HG02870 (cell line): ENCODE measurements around the gene NPTXR.

ENCODE experiments used
- ATAC-seq: cut with Tn5 transposase; IDR thresholded peaks from one replicate; pipeline ENCODE4 v1.9.1; 2021; ENCODE audit warnings: mild to moderate bottlenecking, moderate library complexity; ENCODE audit not compliant: unreplicated experiment

NPTXR gene

GRCh38 chr22:38799265-38800002, 44.4 kb downstream of the NPTXR start:
- no peak for ATAC-seq

- no peak for ATAC-seq
Observed at GRCh38 chr22:38798496-38798895, 45.3 kb downstream of the NPTXR start.

DNA sequence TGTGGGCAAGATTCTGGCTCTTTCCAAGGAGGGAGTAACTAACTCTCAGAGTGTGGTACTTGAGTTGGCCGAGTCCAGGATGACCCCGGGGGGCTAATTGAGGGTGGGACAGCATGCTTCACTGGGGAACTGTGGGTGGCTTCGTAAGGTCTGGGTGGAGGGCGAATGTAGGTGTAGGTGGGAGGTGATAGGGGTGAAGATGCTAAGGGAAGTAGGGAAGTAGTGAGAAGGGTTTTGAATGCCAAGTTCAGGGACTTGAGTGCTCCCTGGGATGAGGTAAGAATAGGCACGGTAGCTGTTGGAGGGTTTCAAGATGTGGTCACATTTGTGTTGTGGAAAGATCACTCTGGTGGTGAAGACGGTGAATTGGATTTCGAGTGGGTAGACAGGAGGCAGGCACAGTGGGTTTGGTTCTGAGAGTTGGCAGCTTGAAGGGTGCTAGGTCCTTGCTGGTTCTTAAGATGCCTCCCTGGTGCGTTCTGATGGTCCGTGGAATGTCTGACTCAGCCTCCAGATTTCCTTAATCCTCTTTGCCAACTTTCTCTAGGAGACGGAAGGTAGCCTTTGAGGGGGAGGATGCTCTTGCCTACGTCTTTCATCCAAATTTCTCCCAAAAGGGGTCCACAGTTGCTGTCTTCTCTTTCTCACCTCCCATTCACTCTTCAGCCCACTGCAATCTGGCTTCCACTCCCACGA, 47.4 kb downstream of the NPTXR start:
- ATAC-seq, result no peak

- no peak for ATAC-seq
Observed at GRCh38 chr22:38795569-38795968, 48.3 kb downstream of the NPTXR start.

DNA sequence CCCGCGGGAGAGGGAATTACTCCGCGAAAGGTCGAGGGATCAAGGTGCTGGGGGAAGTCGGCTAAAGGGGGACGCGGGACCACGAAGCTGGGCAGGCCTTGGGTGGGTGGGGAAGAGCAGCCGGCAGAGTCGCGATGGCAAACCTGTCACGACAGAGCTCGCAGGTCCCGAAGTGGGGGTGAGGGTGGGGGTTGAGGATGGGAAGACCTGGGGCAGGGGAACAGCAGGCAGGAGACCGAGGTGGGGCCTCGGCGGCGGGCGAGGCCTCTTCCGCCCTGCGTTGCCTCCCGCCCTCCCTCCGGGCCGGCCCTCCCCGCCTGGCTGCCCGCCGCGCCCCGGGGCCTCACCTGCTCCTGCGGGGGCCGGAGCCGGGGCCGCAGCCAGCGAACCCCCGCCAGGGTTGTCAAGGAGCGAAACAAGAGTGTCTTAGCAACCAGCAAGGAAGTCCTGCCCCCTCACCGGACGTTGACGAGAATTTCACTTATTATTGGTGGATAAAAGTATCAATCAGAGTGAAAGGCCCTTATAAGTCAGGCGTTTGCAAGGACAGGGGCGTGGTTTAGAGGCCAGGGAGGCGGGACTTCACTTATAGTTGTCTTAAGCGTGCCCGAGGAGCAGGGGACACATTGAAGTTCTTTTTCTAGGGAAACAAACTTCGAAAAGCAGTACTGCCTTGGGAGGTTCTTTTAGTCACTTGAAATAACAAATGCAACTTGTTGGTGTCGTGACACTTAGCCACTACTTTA, 49.9 kb downstream of the NPTXR start, which contains the start of gene DNAL4:
TSS of gene DNAL4 (minus strand) at position 423 of the 746 bp plus-strand sequence. CDS start 11,412 bp downstream, outside the sequence.
- peak; percentile 98 for ATAC-seq

- no peak for ATAC-seq
Observed at GRCh38 chr22:38793317-38793716, 50.5 kb downstream of the NPTXR start.

DNA sequence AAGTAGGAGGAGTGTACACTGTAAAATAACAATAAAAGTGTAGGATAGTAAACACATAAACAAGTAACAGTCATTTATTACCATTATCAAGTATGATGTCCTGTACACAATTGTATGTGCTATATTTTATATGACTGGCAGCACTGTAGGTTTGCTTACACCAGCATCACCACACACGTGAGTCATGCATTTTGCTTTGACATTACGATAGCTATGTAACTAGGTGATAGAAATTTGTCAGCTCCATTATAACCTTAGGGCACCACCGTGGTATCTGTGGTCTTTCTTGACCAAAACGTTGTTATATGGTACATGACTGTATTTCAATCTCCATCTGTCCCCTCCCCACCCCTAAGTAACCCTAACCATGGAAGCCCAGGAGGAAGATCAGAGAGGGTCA, 51.0 kb downstream of the NPTXR start:
- no peak for ATAC-seq

DNA sequence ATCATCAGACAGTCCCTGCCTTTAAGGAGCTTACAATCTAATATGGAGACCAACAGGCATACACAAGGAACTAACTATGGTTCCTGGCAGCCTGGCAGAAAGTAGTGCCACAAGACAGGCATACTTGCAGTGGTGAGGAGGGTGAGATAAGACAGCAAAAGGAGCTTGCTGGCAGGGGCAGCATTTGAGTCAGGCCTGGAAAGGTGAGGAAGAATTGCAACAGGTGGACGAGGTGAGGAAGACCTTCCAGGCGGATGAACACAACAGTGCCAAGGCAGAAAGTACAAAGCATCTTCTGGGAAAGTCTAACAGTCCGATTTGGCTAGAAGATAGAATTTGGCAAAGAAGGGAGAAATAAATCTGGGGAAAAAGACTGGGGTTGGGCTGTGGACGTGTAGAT, 54.2 kb downstream of the NPTXR start:
- no peak for ATAC-seq

- no peak for ATAC-seq
Observed at GRCh38 chr22:38788846-38789245, 55.0 kb downstream of the NPTXR start.

GRCh38 chr22:38788021-38788816, 55.6 kb downstream of the NPTXR start:
- ATAC-seq, result no peak

- ATAC-seq, result no peak
Observed at GRCh38 chr22:38786631-38787030, 57.2 kb downstream of the NPTXR start.

DNA sequence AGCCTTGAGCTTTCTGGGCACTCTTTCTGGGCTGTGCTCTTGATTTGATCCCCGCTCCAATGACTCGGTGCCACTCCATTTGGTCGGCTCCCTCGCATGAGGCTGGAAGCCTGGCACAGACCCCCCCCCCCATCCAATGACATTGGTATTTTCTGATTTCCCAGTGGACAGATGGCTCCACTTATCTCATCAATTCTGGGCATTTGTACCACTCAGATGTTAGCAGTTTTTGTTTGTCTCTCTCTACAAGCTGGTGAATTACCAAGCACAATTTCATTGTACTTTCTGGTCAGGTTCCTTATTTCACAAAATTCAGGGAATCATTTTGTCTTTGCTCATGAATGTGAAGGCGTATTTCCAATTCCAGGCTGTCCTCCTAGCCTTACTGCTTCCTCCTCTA, 59.0 kb downstream of the NPTXR start:
- ATAC-seq, result no peak

DNA sequence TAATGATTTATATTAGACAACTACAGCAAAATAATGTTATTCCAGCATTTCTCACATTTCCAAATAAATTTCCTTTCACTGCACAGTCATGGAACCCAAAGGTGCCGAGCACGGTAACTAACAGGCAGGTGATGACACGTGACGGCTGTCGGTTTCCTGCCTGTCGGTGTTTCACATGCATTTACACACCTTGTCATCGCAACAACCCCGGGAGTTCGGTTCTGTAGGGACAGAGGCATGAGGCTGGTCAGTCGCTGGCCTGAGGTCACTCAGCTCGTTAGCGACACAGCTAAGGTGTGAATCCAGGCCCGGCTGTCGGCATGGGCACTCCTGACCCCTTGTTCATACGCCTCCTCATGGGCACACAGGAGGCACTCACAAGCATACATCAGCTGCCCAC, 59.8 kb downstream of the NPTXR start:
- ATAC-seq, result no peak

DNA sequence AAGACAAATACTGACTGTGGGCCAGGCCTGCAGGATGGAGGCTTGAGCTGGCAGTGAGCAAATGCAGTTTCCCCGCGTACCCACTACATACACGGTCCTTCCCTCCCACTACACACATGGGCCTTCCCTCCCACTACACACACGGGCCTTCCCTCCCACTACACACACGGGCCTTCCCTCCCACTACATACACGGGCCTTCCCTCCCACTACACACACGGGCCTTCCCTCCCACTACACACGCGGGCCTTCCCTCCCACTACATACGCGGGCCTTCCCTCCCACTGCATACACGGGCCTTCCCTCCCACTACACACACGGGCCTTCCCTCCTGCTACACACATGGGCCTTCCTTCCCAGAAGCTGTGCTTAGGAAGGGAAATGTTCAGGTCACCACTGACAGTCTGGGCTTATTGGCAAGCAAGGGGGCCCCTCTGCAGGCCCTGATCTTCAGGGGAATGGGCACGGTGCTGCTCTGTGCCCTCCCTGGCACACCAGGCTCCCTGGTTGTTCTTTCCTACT, 60.7 kb downstream of the NPTXR start:
- no peak for ATAC-seq

DNA sequence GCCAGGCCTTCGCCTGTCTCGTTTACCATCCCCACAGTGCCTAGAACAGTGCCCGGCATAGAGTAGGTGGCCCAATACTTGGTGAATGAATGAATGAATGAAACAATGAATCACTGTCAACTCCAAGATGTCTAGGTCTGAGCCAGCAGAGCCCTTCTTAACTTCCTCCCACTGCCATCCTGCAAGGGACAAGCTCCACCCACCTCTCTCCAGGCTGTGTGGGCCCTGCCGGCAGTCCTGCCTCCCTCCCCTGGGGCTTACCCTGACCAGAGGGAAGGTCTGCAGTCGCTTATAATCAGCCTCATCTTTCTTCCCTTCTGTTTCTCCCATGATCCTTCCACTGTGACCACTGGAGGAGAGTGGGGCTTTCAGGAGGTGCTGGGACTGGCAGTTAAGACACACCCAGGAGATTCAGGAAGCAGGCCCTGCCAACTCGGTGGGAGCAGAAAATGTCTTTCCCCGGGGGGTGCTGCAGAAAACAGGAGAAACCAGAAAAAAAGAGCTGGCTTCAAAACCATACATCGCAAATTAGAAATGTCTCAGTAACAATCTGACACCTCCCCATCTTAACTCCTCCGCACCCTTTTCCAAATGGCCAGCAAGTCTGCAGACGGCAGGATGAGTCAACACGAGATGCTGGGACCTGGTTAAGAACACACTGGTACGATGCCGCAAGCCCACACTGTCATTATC, 61.3 kb downstream of the NPTXR start:
- no peak for ATAC-seq

DNA sequence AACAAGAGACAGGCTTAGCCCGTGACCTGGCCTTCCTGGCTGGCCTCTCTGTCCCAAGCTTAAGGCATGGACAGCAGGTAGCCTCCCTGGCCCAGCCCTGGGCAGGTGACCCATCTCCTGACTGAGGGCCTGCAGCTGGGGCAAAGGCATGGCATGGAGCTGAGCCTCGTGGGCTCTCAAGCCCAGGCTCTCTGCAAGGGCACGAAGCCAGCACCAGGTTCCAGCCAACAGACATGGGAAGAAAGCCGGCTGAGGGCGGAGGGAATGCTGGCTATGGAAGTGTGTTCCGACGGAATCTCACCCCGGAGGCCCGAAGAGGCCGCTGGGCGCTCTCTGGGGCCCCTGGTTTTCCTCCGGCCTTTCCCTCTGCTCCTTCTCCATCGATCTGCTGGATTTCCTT, 62.8 kb downstream of the NPTXR start:
- ATAC-seq, result no peak

GRCh38 chr22:38777087-38777671, 66.6 kb downstream of the NPTXR start:
- no peak for ATAC-seq

- no peak for ATAC-seq
Observed at GRCh38 chr22:38776086-38776485, 67.7 kb downstream of the NPTXR start.

- ATAC-seq, result no peak
Observed at GRCh38 chr22:38775656-38776055, 68.2 kb downstream of the NPTXR start.
